Large intestine (tissue), 3 donors: ENCODE results near the gene FAR2. TPM values are rescaled to one million over a fixed set of nuclear protein-coding genes. Genes with fewer than 3 reads are reported as not detected.
A peak's percentile ranks its signal among the peaks of the same experiment; 100 is the strongest.

Source experiments
- DNase-seq, 2 donors: peaks; one replicate each; pipeline versions ENCODE4 v3.0.0 to v3.0.0-alpha.2; 2013
- H3K27ac ChIP-seq: one replicate; pipeline ENCODE4 v1.5.1; 2013; ENCODE audit warnings: low read length
- H3K27me3 ChIP-seq: 2 replicates; pipeline ENCODE4 v1.6.1; 2013; ENCODE audit warnings: low read length; ENCODE audit not compliant: control insufficient read depth, insufficient read depth
- H3K36me3 ChIP-seq: 2 replicates; pipeline ENCODE4 v1.6.1; 2013; ENCODE audit warnings: low read length; ENCODE audit not compliant: control insufficient read depth, insufficient read depth
- H3K4me1 ChIP-seq: one replicate; pipeline ENCODE4 v1.6.1; 2013; ENCODE audit warnings: low read length; ENCODE audit not compliant: control insufficient read depth, insufficient read depth
- H3K4me3 ChIP-seq: one replicate; pipeline ENCODE4 v1.5.1; 2013; ENCODE audit warnings: low read length
- H3K9me3 ChIP-seq: one replicate; pipeline ENCODE4 v1.6.1; 2013; ENCODE audit warnings: mild to moderate bottlenecking, low read depth, low read length, moderate library complexity; ENCODE audit not compliant: control insufficient read depth
- WGBS: methylation state at CpG from one replicate; pipeline ENCODE4 v1.1.5; 2013; ENCODE audit warnings: low lambda C conversion rate; ENCODE audit not compliant: insufficient coverage; 5-methylcytosine and 5-hydroxymethylcytosine counted together
- polyA plus RNA-seq: library from polyadenylated mRNA; unstranded; fragments of 120-200 nt; gene quantifications from one replicate; pipeline ENCODE4 v1.2.1, GENCODE V29; 2013

Gene FAR2
- polyA plus RNA-seq, 1 donor, result 18.1 TPM

- peak overlapping the region; percentile 38 for H3K27ac ChIP-seq
- H3K9me3 ChIP-seq, result no peaks in the 10 kb centered on the region
Observed at GRCh38 chr12:29320295-29321085, 171.4 kb downstream of the FAR2 start.

GRCh38 chr12:29322157-29322556, 173.1 kb downstream of the FAR2 start:
- Histone ChIP-seq H3K27me3 (no peaks in the 10 kb centered on the region), H3K9me3 (no peaks in the 10 kb centered on the region), H3K27ac (no peak overlapping the region), H3K4me1 (peaks cover 8% of the 10 kb centered on the region), H3K4me3 (no peak overlapping the region), H3K36me3 (no peaks in the 10 kb centered on the region)
- no CpG with 5 or more reads among the region's 3 CpGs for WGBS
- DNase-seq, result peak; percentile 8 to 21

More at GRCh38 chr12:29320295-29321085, 171.4 kb downstream of the FAR2 start:
- no peaks in the 10 kb centered on the region for H3K27me3 ChIP-seq
- H3K4me3 ChIP-seq, result no peak overlapping the region
- H3K36me3 ChIP-seq, result no peaks in the 10 kb centered on the region
- 57% methylated on average over 1 of the region's 2 CpGs for WGBS
- peak; percentile 26 to 33 for DNase-seq
- peaks cover 8% of the 10 kb centered on the region for H3K4me1 ChIP-seq

GRCh38 chr12:29329411-29329810, 180.3 kb downstream of the FAR2 start:
- no peak overlapping the region for H3K4me3 ChIP-seq
- 100% methylated on average over 1 of the region's 1 CpG for WGBS
- H3K27me3 ChIP-seq, result no peaks in the 10 kb centered on the region

GRCh38 chr12:29333178-29333577, 184.1 kb downstream of the FAR2 start:
- H3K9me3 ChIP-seq, result no peaks in the 10 kb centered on the region
- H3K4me1 ChIP-seq, result no peaks in the 10 kb centered on the region
- no peak overlapping the region for H3K27ac ChIP-seq
- no peak overlapping the region for H3K4me3 ChIP-seq
- no peak for DNase-seq
- H3K27me3 ChIP-seq, result no peaks in the 10 kb centered on the region
- H3K36me3 ChIP-seq, result no peaks in the 10 kb centered on the region
- no CpG with 5 or more reads among the region's 1 CpG for WGBS

More at GRCh38 chr12:29329411-29329810, 180.3 kb downstream of the FAR2 start:
- Histone ChIP-seq H3K9me3 (no peaks in the 10 kb centered on the region), H3K4me1 (no peaks in the 10 kb centered on the region), H3K36me3 (no peaks in the 10 kb centered on the region), H3K27ac (no peak overlapping the region)
- no peak for DNase-seq

- no peaks in the 10 kb centered on the region for H3K4me1 ChIP-seq
- H3K27me3 ChIP-seq, result no peaks in the 10 kb centered on the region
- H3K4me3 ChIP-seq, result no peak overlapping the region
- 100% methylated on average over 1 of the region's 2 CpGs for WGBS
- no peak for DNase-seq
- no peaks in the 10 kb centered on the region for H3K36me3 ChIP-seq
- no peak overlapping the region for H3K27ac ChIP-seq
- H3K9me3 ChIP-seq, result no peaks in the 10 kb centered on the region
Observed at GRCh38 chr12:29334937-29335336, 185.9 kb downstream of the FAR2 start.

- DNase-seq, result no peak
- peaks cover 13% of the 10 kb centered on the region for H3K36me3 ChIP-seq
Observed at GRCh38 chr12:29337325-29337724, 188.2 kb downstream of the FAR2 start.

GRCh38 chr12:29343022-29343799, 194.1 kb downstream of the FAR2 start:
- DNase-seq, result no peak
- Histone ChIP-seq H3K27me3 (no peaks in the 10 kb centered on the region), H3K27ac (no peak overlapping the region), H3K4me1 (peaks cover 6% of the 10 kb centered on the region), H3K4me3 (no peak overlapping the region), H3K36me3 (peaks cover 27% of the 10 kb centered on the region), H3K9me3 (no peaks in the 10 kb centered on the region)
- WGBS, result 100% methylated on average over 2 of the region's 2 CpGs

More at GRCh38 chr12:29337325-29337724, 188.2 kb downstream of the FAR2 start:
- Histone ChIP-seq H3K27ac (no peak overlapping the region), H3K4me1 (no peaks in the 10 kb centered on the region), H3K4me3 (no peak overlapping the region), H3K27me3 (no peaks in the 10 kb centered on the region), H3K9me3 (no peaks in the 10 kb centered on the region)
- no CpG with 5 or more reads among the region's 1 CpG for WGBS

GRCh38 chr12:29346769-29347421, 197.8 kb downstream of the FAR2 start:
- no peak overlapping the region for H3K4me3 ChIP-seq
- DNase-seq, result peak; percentile 63 to 84
- peaks cover 16% of the 10 kb centered on the region for H3K36me3 ChIP-seq

GRCh38 chr12:29350080-29350479, 201.0 kb downstream of the FAR2 start:
- Histone ChIP-seq H3K36me3 (peaks cover 3% of the 10 kb centered on the region), H3K4me3 (no peak overlapping the region), H3K27ac (no peak overlapping the region), H3K4me1 (peaks cover 6% of the 10 kb centered on the region), H3K27me3 (no peaks in the 10 kb centered on the region), H3K9me3 (no peaks in the 10 kb centered on the region)
- peak in 1 of 2 donors; percentile 6 for DNase-seq

More at GRCh38 chr12:29346769-29347421, 197.8 kb downstream of the FAR2 start:
- H3K4me1 ChIP-seq, result peaks cover 6% of the 10 kb centered on the region
- H3K27me3 ChIP-seq, result no peaks in the 10 kb centered on the region
- peak overlapping the region; percentile 47 for H3K27ac ChIP-seq
- WGBS, result 20% methylated on average over 1 of the region's 3 CpGs
- no peaks in the 10 kb centered on the region for H3K9me3 ChIP-seq

- Histone ChIP-seq H3K4me3 (no peak overlapping the region), H3K27ac (no peak overlapping the region), H3K4me1 (no peaks in the 10 kb centered on the region), H3K27me3 (no peaks in the 10 kb centered on the region), H3K36me3 (peaks cover 18% of the 10 kb centered on the region), H3K9me3 (no peaks in the 10 kb centered on the region)
- WGBS, result 43% methylated on average over 1 of the region's 1 CpG
- DNase-seq, result peak in 1 of 2 donors; percentile 20
Observed at GRCh38 chr12:29354954-29355353, 205.9 kb downstream of the FAR2 start.
